PC-3 (cell line): Measurements from ENCODE around the gene HSD17B3. TPM values are rescaled to one million over a fixed set of nuclear protein-coding genes. Genes with fewer than 3 reads are reported as not detected.

Experiments
- ATAC-seq: fragments of 200-7000 bp; cut with Tn5 transposase; 2 replicates; pipeline ENCODE4 v1.9.1; 2020; ENCODE audit warnings: mild to moderate bottlenecking, moderate library complexity
- BruUV-seq: library from RNA; stranded (reverse); fragments of 400-500 nt; replicated peaks from 2 replicates; lab custom pipeline; 2021; lab: Mats Ljungman, UMichigan
- CTCF ChIA-PET: fragments of 300-600 bp; sonication (Branson Sonifier 250); formaldehyde crosslinking; loops from one replicate; lab custom pipeline; 2022; ENCODE audit warnings: antibody characterized with exemption; lab: Charles Lee
- POLR2A ChIA-PET: fragments of 300-600 bp; sonication (Branson Sonifier 250); formaldehyde crosslinking; loops from one replicate; lab custom pipeline; 2022; ENCODE audit warnings: antibody characterized with exemption; ENCODE audit not compliant: unreplicated experiment; lab: Charles Lee
- DNase-seq: peaks from one replicate; pipeline ENCODE4 v3.0.0-alpha.2; 2015
- H2AFZ ChIP-seq: fragments of 300-600 bp; sonication (generic); 2 replicates; pipeline ENCODE4 v1.6.0; 2016; ENCODE audit warnings: antibody characterized with exemption, low read length
- H3F3A ChIP-seq: fragments of 300-600 bp; sonication (generic); one replicate; pipeline ENCODE4 v1.6.0; 2017; ENCODE audit warnings: antibody characterized with exemption, low read length, control low read depth, mild to moderate bottlenecking; ENCODE audit not compliant: unreplicated experiment
- H3K27ac ChIP-seq: fragments of 300-600 bp; sonication (generic); 2 replicates; pipeline ENCODE4 v1.5.1; 2016; ENCODE audit warnings: mild to moderate bottlenecking, low read length
- H3K27me3 ChIP-seq: fragments of 300-600 bp; sonication (generic); 2 replicates; pipeline ENCODE4 v1.6.1; 2016; ENCODE audit warnings: low read length, mixed read lengths
- H3K36me3 ChIP-seq: fragments of 300-600 bp; sonication (generic); 2 replicates; pipeline ENCODE4 v1.6.1; 2016; ENCODE audit warnings: low read depth, mixed run types, low read length, mixed read lengths
- H3K4me1 ChIP-seq: fragments of 300-600 bp; sonication (generic); 2 replicates; pipeline ENCODE4 v1.5.1; 2016; ENCODE audit warnings: low read length; ENCODE audit not compliant: insufficient read depth
- H3K4me2 ChIP-seq: fragments of 300-600 bp; sonication (generic); 2 replicates; pipeline ENCODE4 v1.6.0; 2016; ENCODE audit warnings: low read length
- H3K4me3 ChIP-seq: fragments of 300-600 bp; sonication (generic); 2 replicates; pipeline ENCODE4 v1.5.1; 2016; ENCODE audit warnings: mild to moderate bottlenecking, low read length, mixed read lengths
- H3K79me2 ChIP-seq: fragments of 300-600 bp; sonication (generic); 2 replicates; pipeline ENCODE4 v1.6.1; 2017; ENCODE audit warnings: low read length, mixed read lengths
- H3K9ac ChIP-seq: fragments of 300-600 bp; sonication (generic); 2 replicates; pipeline ENCODE4 v1.6.0; 2016; ENCODE audit warnings: mild to moderate bottlenecking, low read length
- H3K9me2 ChIP-seq: fragments of 300-600 bp; sonication (generic); replicated peaks from 2 replicates; pipeline ENCODE4 v1.6.1; 2016; ENCODE audit warnings: mixed run types, low read length, mixed read lengths
- H3K9me3 ChIP-seq: fragments of 300-600 bp; sonication (generic); 2 replicates; pipeline ENCODE4 v1.6.1; 2016; ENCODE audit warnings: low read length, mixed read lengths
- H4K20me1 ChIP-seq: fragments of 300-600 bp; sonication (generic); 2 replicates; pipeline ENCODE4 v1.6.1; 2016; ENCODE audit warnings: low read length, mixed read lengths
- EZH2 ChIP-seq: fragments of 300-600 bp; sonication (generic); IDR thresholded peaks from one replicate; pipeline ENCODE4 v1.6.1; 2017; ENCODE audit warnings: antibody characterized with exemption, mild to moderate bottlenecking, low read length; ENCODE audit not compliant: unreplicated experiment
- EZH2phosphoT487 ChIP-seq: fragments of 300-600 bp; sonication (generic); IDR thresholded peaks from 2 replicates; pipeline ENCODE4 v1.6.1; 2018; ENCODE audit warnings: mild to moderate bottlenecking, antibody characterized with exemption, low read length, borderline replicate concordance
- intact Hi-C: fragments of 100-400 bp; cut with micrococcal nuclease; formaldehyde crosslinking; loops from 2 replicates; pipeline ENCODE4 v1.9.0; 2023
- total RNA-seq: library from RNA; depleted of rRNA; stranded (reverse); fragments of >200 nt; gene quantifications from 2 replicates; pipeline ENCODE4 v1.2.3, GENCODE V29; 2014
- TF ChIP-seq, protein P1 (sequence below): fragments of 300-600 bp; sonication (generic); conservative IDR thresholded peaks from 2 replicates; pipeline ENCODE4 v1.5.1; 2017; ENCODE audit warnings: antibody characterized with exemption, low read depth, mild to moderate bottlenecking, low read length

Gene HSD17B3
- total RNA-seq, 1 experiment from 2014 or later = 0.26 TPM

DNA sequence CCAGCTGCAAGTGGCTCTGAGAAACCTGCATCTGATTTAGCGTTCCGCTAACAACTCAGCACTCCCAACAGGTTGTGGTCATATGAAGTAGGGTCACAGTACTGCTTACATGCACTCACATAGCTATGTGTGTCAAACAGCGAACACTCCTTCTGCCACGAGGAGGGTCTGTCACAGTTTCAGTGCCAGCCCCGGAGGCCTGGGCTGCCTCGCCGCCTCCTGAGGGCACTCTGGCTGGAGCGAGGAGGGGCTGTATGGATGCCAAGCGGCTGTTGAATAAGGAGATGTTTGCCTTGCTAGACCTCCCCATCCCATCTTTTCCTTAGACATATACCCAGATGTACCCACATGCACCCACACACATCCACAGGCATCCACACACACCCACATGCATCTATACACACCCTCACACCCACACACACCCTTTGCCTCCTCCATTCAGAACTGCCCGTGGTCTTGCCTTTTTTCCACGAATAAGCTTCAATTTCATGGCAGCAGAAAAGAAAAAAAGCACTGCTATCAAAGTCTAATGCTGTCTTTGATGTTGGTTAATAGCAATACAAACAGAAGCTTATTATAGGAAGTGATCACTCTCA, 95.7 kb downstream of the HSD17B3 start:
- ChIA-PET POLR2A (no interaction called here), CTCF (no interaction called here)
- Histone ChIP-seq H3K4me1 (no peaks in the 10 kb centered on the region), H2AFZ (no peak overlapping the region), H3K9me3 (no peaks in the 10 kb centered on the region), H3K9ac (no peak overlapping the region), H3K27ac (no peak overlapping the region), H3K36me3 (no peaks in the 10 kb centered on the region), H3K4me3 (no peak overlapping the region), H3K79me2 (no peaks in the 10 kb centered on the region), H3K4me2 (no peak overlapping the region), H3K27me3 (no peaks in the 10 kb centered on the region), H4K20me1 (no peaks in the 10 kb centered on the region), H3K9me2 (no peaks in the 10 kb centered on the region), H3F3A (no peaks in the 10 kb centered on the region)
- intact Hi-C loops = no loop called here
- TF ChIP-seq, protein P1, sequence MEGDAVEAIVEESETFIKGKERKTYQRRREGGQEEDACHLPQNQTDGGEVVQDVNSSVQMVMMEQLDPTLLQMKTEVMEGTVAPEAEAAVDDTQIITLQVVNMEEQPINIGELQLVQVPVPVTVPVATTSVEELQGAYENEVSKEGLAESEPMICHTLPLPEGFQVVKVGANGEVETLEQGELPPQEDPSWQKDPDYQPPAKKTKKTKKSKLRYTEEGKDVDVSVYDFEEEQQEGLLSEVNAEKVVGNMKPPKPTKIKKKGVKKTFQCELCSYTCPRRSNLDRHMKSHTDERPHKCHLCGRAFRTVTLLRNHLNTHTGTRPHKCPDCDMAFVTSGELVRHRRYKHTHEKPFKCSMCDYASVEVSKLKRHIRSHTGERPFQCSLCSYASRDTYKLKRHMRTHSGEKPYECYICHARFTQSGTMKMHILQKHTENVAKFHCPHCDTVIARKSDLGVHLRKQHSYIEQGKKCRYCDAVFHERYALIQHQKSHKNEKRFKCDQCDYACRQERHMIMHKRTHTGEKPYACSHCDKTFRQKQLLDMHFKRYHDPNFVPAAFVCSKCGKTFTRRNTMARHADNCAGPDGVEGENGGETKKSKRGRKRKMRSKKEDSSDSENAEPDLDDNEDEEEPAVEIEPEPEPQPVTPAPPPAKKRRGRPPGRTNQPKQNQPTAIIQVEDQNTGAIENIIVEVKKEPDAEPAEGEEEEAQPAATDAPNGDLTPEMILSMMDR = no peak
- no peak for TF ChIP-seq EZH2phosphoT487
- TF ChIP-seq EZH2 = no peak
- no TSS peak for BruUV-seq
- ATAC-seq (no peak), DNase-seq (no peak)

GRCh38 chr9:96204853-96205252, 97.1 kb downstream of the HSD17B3 start:
- H2AFZ ChIP-seq = no peak overlapping the region
- H3K9me2 ChIP-seq = no peaks in the 10 kb centered on the region
- intact Hi-C loops = no loop called here
- H3K36me3 ChIP-seq = no peaks in the 10 kb centered on the region
- H3K9me3 ChIP-seq = no peaks in the 10 kb centered on the region
- CTCF ChIA-PET = no interaction called here
- POLR2A ChIA-PET = no interaction called here
- DNase-seq = no peak
- no peak overlapping the region for H3K4me2 ChIP-seq
- H3K79me2 ChIP-seq = no peaks in the 10 kb centered on the region
- no peak overlapping the region for H3K4me3 ChIP-seq
- no peak overlapping the region for H3K9ac ChIP-seq
- BruUV-seq = no TSS peak
- ATAC-seq = no peak
- no peak overlapping the region for H3K27ac ChIP-seq
- H3K27me3 ChIP-seq = no peaks in the 10 kb centered on the region
- no peaks in the 10 kb centered on the region for H3K4me1 ChIP-seq
- H4K20me1 ChIP-seq = no peaks in the 10 kb centered on the region
- H3F3A ChIP-seq = no peaks in the 10 kb centered on the region
- TF ChIP-seq EZH2phosphoT487 = no peak
- TF ChIP-seq, protein P1 = no peak
- no peak for TF ChIP-seq EZH2

DNA sequence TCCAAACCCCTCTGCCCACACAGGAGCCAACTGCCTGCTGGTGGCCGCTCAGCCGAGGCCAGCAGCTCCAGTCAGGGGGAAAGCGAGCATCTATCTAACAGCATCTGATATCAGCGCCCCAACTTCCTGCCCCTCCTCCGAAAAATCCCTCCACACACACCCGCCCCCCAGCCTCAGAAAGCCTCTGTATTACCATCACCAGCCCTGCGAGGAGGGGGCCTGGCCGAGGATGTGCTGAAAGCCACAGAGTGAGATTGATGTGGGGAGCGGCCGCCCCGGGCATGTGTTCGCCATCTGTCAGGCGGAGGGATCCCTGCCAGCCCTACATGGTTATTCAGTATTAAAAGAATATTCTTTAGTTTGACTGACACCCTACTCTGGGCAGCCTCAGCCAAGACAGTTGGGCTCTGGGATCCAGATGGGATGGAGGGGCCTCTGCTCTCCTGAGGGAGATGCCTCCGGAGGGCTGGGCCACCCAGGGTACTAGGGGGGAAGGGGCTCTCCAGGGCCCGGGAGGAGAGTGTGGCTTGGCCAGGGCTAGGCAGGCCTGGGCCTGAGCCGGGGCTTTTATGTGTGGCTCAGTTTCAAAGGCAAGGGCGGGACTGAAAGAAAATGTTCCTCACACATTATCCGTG, 98.0 kb downstream of the HSD17B3 start:
- DNase-seq = no peak
- ATAC-seq = no peak
- no peak overlapping the region for H3K4me3 ChIP-seq
- no peaks in the 10 kb centered on the region for H3K36me3 ChIP-seq
- H3K27ac ChIP-seq = no peak overlapping the region
- no peaks in the 10 kb centered on the region for H3K9me3 ChIP-seq
- H3K9ac ChIP-seq = no peak overlapping the region
- H3K9me2 ChIP-seq = no peaks in the 10 kb centered on the region
- H3K4me1 ChIP-seq = no peaks in the 10 kb centered on the region
- no TSS peak for BruUV-seq
- TF ChIP-seq EZH2phosphoT487 = no peak
- TF ChIP-seq, protein P1 = no peak
- TF ChIP-seq EZH2 = no peak
- H3K4me2 ChIP-seq = no peak overlapping the region
- POLR2A ChIA-PET = no interaction called here
- no peaks in the 10 kb centered on the region for H3F3A ChIP-seq
- H3K27me3 ChIP-seq = no peaks in the 10 kb centered on the region
- CTCF ChIA-PET = no interaction called here
- H4K20me1 ChIP-seq = no peaks in the 10 kb centered on the region
- intact Hi-C loops = no loop called here
- H3K79me2 ChIP-seq = no peaks in the 10 kb centered on the region
- no peak overlapping the region for H2AFZ ChIP-seq
